ENCODE data around the gene CARD10. TPM values are rescaled to one million over a fixed set of nuclear protein-coding genes. Genes with fewer than 3 reads are reported as not detected.

The CARD10 gene
- total RNA-seq = 2.1 and 7.5 TPM in 2 replicates

GRCh38 chr22:37519268-37520195, at the start of gene CARD10:
Gene CARD10, minus strand, starts transcription at chr22:37519415. Its CDS starts 215 bp downstream, at chr22:37519200.

GRCh38 chr22:37559901-37560607, 40.8 kb upstream of the CARD10 start, which contains the start of gene CDC42EP1:
Gene CDC42EP1, plus strand, starts transcription at chr22:37560480. Its CDS starts 5,870 bp downstream, at chr22:37566350.

GRCh38 chr22:37486224-37486845, 32.9 kb downstream of the CARD10 start, which contains the start of gene MFNG:
Gene MFNG, minus strand, starts transcription at chr22:37486384. Its CDS starts 207 bp downstream, at chr22:37486177.

Other genes with a start within 250 kb of the CARD10 start
- under 0.01 and 0.14 TPM in 2 replicates for gene CYTH4, start 236.9 kb downstream of the CARD10 start, total RNA-seq
- gene ELFN2, start 91.9 kb downstream of the CARD10 start, total RNA-seq = 0.59 and 0.74 TPM in 2 replicates
- gene MFNG, start 33.0 kb downstream of the CARD10 start, total RNA-seq = 0.28 and 0.59 TPM in 2 replicates
- 18.1 and 29.2 TPM in 2 replicates for gene CDC42EP1, start 41.1 kb upstream of the CARD10 start, total RNA-seq
- not detected in 2 replicates for gene LGALS2, start 60.7 kb upstream of the CARD10 start, total RNA-seq
- 41.9 and 70.4 TPM in 2 replicates for gene GGA1, start 89.4 kb upstream of the CARD10 start, total RNA-seq
- 46.5 and 47.5 TPM in 2 replicates for gene SH3BP1, start 120.3 kb upstream of the CARD10 start, total RNA-seq
- gene PDXP, start 139.3 kb upstream of the CARD10 start, total RNA-seq = 13.7 and 15.0 TPM in 2 replicates
- 2,277 and 6,043 TPM in 2 replicates for gene LGALS1, start 156.2 kb upstream of the CARD10 start, total RNA-seq
- 10.7 and 18.0 TPM in 2 replicates for gene NOL12, start 166.9 kb upstream of the CARD10 start, total RNA-seq
- 160 and 222 TPM in 2 replicates for gene TRIOBP, start 177.6 kb upstream of the CARD10 start, total RNA-seq